PFSK-1 (cell line): Measurements from ENCODE around the gene CD160.

Experiments used
- FOXP2 ChIP-seq: optimal IDR thresholded peaks from 2 replicates; pipeline ENCODE3; 2011; ENCODE audit warnings: borderline replicate concordance, control low read depth, inconsistent platforms; ENCODE audit not compliant: insufficient read depth; ENCODE audit errors: extremely low read length, extremely low read depth
- POLR2AphosphoS5 ChIP-seq: IDR thresholded peaks from 2 replicates; pipeline ENCODE4 v1.6.1; 2012; ENCODE audit warnings: low read depth, mild to moderate bottlenecking, control low read depth, low read length, moderate library complexity
- SIN3A ChIP-seq: IDR thresholded peaks from 2 replicates; pipeline ENCODE4 v1.6.1; 2012; ENCODE audit warnings: mild to moderate bottlenecking, low read length, moderate library complexity, borderline replicate concordance; ENCODE audit not compliant: insufficient read depth
- TAF1 ChIP-seq: IDR thresholded peaks from 2 replicates; pipeline ENCODE4 v1.6.1; 2012; ENCODE audit warnings: low read length, control low read depth, borderline replicate concordance; ENCODE audit not compliant: insufficient read depth
- TF ChIP-seq, protein P1 (sequence below), 2 experiments: IDR thresholded peaks; 2 replicates each; pipeline versions ENCODE4 v1.6.1 to v1.8.0; 2011 to 2012; ENCODE audit warnings: low read depth in 2 of 2, low read length in 2 of 2, control low read depth in 1 of 2, inconsistent platforms in 1 of 2, mild to moderate bottlenecking in 1 of 2, moderate library complexity in 1 of 2; ENCODE audit not compliant: insufficient read depth in 1 of 2

The CD160 gene

DNA sequence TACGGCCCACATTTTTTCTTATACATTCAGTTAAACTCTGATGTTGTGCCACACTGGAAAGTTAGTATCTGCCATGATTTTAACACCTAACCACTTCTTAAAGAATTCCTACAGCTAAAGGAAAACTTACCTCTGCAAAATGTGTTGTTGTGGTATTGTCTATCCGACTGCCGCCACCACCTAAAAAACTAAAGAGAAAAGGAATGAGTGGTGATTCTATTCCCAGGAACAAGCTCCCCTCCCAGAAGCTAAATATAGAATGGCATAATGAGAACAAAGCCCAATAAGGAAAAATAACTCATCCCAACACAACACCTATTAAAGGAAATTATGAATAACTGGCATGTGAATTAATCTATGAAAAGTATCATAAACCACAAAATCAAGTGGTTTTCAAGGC, 65.1 kb downstream of the CD160 start:
- TF ChIP-seq POLR2AphosphoS5: no peak
- TF ChIP-seq SIN3A: no peak
- TF ChIP-seq TAF1: no peak
- TF ChIP-seq, protein P1, sequence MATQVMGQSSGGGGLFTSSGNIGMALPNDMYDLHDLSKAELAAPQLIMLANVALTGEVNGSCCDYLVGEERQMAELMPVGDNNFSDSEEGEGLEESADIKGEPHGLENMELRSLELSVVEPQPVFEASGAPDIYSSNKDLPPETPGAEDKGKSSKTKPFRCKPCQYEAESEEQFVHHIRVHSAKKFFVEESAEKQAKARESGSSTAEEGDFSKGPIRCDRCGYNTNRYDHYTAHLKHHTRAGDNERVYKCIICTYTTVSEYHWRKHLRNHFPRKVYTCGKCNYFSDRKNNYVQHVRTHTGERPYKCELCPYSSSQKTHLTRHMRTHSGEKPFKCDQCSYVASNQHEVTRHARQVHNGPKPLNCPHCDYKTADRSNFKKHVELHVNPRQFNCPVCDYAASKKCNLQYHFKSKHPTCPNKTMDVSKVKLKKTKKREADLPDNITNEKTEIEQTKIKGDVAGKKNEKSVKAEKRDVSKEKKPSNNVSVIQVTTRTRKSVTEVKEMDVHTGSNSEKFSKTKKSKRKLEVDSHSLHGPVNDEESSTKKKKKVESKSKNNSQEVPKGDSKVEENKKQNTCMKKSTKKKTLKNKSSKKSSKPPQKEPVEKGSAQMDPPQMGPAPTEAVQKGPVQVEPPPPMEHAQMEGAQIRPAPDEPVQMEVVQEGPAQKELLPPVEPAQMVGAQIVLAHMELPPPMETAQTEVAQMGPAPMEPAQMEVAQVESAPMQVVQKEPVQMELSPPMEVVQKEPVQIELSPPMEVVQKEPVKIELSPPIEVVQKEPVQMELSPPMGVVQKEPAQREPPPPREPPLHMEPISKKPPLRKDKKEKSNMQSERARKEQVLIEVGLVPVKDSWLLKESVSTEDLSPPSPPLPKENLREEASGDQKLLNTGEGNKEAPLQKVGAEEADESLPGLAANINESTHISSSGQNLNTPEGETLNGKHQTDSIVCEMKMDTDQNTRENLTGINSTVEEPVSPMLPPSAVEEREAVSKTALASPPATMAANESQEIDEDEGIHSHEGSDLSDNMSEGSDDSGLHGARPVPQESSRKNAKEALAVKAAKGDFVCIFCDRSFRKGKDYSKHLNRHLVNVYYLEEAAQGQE (IDR thresholded peaks at IDR 0.05; ENCODE audit: insufficient read depth in 1 of 2, low read depth in 2 of 2, low read length in 2 of 2): no peak
- TF ChIP-seq FOXP2: no peak

DNA sequence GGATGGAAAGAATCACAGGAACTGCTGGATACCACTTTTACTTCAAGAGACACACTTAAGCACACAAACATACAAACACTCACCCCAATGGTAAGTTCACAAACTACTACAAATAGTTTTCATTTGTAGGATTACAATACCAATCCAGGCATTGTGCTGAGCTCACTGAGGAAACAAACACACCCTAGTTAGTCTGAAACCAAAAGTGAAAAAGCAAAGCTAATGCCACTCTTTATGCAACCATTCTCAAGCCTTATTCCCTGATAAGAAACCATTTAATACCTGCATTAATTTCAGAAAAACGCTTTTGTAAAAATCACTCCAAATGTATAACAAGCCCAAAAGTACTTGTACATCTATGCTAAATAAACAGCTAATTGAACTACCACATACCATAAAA, 66.2 kb downstream of the CD160 start:
- TF ChIP-seq FOXP2 (no peak), SIN3A (no peak), TAF1 (no peak), POLR2AphosphoS5 (no peak)
- TF ChIP-seq, protein P1 (IDR thresholded peaks at IDR 0.05; ENCODE audit: insufficient read depth in 1 of 2, low read depth in 2 of 2, low read length in 2 of 2): no peak

DNA sequence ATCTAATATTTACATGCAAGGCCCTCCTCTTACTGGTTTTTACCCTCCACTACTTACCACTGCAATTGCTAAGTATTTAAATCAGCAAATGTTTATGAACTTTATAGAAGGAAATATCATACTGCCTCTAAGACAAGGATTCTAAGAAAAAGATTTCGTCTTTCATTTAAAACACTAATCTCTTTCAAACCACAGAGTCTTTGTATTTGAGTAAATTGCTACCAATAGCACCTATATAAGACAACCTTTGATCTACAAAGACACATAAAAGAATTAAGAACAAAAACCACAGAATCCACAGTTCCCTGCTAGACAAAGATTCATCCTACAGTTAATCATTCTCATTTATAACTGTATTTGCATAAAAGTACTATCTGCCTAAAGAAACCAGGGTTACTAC, 67.0 kb downstream of the CD160 start:
- TF ChIP-seq, protein P1 (IDR thresholded peaks at IDR 0.05; ENCODE audit: insufficient read depth in 1 of 2, low read depth in 2 of 2, low read length in 2 of 2): no peak

DNA sequence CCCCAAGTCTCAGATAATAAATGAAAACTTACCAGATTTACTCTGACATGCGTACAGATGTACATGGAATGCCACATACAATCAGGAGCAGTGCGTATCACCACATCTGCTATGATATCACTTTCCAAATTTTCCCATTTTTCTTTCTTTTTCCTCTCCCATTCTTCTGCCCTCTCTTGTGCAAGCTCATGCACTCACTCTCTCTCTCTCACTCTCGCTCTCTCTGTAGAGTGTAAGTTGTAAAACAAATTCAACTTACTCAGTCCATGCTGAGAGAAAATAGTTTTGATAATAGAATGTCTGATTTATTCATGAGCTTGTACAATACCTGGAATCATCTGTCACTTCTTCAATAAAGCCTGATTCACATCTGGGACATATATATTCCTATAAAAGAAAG, 69.3 kb downstream of the CD160 start:
- no peak for TF ChIP-seq POLR2AphosphoS5
- no peak for TF ChIP-seq FOXP2
- no peak for TF ChIP-seq TAF1
- TF ChIP-seq SIN3A: no peak
- TF ChIP-seq, protein P1 (IDR thresholded peaks at IDR 0.05; ENCODE audit: insufficient read depth in 1 of 2, low read depth in 2 of 2, low read length in 2 of 2): no peak
